NCI-H748 (cell line): ENCODE data around the gene IPCEF1.
"Not testable (repeated sequence)": the region's sequence is repeated elsewhere in the genome, so short reads cannot be mapped to it uniquely, and the experiment has no call there.

Experiments used
- DNase-seq: peaks from one replicate; lab custom pipeline; 2025; ENCODE audit not compliant: unreplicated experiment; lab: John Stamatoyannopoulos, UW

IPCEF1 gene

DNA sequence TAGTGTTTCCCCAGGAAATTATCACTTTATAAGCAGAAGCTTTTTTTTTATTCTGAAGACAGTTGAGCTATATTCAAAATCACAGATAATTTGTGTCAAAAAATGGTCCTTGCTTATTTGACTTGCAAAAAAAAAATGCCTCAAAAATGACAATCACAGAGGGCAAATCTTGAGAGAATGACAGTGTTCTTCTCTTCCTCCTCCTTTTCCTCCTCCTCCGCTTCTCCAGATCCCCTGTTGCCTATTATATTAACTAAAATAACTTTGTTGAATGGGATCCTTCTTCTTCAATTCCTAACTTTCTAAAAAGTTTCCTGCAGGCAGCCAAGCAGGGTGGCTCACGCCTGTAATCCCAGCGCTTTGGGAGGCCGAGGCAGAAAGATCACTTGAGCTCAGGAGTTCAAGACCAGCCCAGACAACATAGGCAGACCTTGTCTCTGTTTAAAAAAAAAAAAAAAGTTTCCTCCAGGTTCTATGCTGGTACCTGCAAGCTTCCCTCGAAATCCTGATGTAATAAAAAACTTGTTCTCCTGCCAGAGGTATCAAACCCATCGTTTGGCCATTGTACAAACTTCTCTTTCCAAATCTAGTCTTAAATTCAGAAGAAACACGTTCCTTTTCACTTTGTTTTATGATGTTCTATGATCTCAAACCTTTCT, 128.6 kb downstream of the IPCEF1 start:
- DNase-seq, result no peak

DNA sequence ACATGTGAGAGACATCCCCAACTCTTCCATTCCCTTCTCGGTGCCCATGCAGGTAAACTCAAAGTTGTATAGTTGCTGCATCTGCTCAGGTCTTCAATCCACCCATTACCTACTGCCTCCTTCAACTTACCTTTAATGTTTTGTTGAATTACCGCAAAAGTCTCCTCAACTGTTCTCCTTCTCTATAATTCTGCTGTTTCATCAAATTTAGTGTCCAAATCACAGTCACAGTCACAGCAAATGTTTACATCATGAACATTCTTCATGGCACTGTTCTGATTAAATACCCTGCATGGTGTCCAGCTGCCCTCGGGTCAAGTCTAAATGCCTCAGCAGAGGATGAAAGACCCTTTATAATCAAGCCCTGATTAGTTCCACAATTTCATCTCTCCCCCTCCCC, 130.1 kb downstream of the IPCEF1 start:
- no peak for DNase-seq

DNA sequence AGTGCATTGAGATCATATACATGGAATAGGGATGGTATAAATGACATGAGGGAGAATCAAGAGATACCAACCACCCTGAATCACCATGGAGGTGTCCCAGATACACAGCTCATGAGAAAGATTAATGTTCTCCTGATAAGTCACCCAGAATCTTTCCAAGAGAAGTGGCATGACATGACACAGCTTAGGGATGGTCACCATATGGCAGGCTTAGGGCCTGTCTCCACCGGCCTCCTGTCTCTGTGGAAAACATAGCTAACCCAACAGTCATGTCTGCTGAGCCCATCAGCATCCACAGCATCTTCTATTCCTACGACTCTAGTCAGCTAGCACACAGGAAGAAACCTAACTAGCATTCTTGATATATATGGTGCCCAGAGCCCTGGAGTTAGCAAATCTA, 133.3 kb downstream of the IPCEF1 start:
- DNase-seq, result no peak

DNA sequence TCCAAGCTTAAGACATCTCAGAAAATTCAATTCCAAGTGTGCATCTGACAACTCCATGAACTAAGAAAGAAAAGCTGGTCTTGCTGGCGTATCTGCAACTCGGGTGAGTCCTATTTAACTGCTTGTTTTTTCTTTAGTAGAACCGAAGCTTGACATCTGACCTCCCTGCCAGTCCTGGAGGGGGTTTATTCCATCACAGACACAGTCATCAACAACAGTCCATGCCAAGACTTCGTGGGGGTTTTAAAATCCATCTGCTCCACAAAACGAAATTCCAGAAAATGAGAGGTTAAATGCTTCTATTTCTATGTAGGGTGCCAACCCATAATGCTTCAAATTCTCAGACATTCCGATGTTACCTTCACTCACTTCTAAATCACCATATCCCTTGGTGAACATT, 133.9 kb downstream of the IPCEF1 start:
- no peak for DNase-seq

DNA sequence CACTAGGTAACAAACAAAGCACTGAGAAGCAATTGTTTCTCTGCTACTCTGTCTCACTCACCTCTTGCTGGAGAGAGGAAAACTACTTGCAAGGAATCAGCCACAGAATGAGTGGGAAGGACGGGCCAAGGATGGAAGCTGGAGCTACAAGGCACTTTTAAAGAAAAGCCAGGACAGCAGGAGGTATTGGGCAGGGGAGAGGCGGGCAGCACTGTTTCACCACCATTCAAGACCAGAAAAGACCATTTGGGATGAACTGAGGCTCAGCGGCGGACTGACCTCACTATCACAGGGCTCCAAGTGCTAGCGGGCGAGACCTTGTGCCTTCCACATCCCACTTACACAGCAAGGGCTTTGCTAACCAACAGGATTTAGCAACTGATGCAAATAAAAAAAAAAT, 137.4 kb downstream of the IPCEF1 start:
- no peak for DNase-seq

DNA sequence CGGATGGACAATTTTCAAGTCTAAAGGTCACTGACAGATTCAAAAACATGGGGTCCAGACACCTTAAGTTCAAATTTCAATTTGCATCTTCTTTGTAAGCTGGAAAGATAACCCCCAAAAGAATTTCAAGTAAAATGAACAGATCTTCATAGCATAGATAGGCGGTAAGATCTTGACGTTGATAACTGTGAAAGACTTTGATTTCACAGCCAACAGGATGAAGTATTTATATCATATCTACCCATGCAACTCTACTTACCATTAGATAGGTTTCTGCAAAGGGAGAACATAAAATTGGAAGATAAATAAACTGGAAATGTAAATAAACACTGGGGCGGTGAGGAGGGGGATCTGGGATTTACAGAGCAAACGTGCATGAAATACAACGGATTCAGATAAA, 137.8 kb downstream of the IPCEF1 start:
- DNase-seq, result no peak

- no peak for DNase-seq
Observed at GRCh38 chr6:154218301-154218700, 138.3 kb downstream of the IPCEF1 start.

DNA sequence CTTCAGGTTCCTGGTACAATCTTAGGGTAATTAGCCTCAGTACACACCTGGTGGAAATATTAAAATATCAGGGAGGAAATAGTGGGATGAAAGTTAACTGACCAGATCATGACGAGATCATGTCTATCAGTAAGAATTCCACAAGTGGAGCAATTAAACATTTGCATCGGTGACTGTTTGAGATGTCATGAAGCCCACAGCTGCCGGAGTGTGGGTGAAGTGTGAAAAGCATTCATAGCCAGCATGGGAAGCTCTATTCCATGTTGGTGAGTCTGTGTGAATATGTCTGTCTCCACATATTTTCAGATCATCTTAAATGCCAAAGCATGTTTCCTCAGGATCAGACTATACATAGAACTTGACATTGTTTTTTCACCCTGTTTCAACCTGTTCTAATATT, 142.8 kb downstream of the IPCEF1 start:
- no peak for DNase-seq

DNA sequence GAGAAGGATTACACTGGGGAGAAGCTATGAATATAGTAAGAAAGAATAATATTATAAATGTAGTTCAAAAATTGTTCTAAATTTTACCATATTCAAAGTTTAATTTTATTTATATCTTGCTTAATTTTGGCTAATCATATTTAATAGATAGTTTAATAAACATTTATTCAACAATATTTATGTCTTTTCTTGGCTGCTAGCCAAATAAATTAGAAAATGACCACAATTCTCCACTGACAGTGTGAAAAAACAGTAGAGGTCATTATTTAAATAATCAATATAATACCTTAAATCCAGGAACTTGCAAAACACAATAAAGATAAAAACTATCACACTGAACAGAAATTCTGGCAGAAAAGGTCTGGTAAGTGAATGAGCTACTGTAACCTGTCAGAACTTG, 145.9 kb downstream of the IPCEF1 start:
- DNase-seq, result no peak

DNA sequence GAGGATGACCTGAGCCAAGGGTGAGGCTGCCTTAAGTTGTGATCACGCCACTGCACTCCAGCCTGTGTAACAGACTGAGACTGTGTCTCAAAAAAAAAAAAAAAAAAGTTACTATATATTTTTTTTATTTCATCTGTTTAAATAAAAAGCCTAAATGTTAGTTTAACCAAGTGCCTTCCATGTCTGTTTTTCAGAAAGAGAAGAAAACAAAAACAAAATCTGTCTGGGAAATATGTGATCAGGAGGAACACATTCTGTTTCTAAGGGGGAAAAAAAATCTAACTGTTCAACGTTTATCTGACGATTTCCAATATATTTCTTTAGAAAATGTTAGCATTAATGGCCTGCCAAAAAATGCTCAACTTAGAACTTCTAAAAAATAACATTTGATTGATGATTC, 147.0 kb downstream of the IPCEF1 start:
- no peak for DNase-seq

GRCh38 chr6:154206996-154207395, 149.6 kb downstream of the IPCEF1 start:
- no peak for DNase-seq

DNA sequence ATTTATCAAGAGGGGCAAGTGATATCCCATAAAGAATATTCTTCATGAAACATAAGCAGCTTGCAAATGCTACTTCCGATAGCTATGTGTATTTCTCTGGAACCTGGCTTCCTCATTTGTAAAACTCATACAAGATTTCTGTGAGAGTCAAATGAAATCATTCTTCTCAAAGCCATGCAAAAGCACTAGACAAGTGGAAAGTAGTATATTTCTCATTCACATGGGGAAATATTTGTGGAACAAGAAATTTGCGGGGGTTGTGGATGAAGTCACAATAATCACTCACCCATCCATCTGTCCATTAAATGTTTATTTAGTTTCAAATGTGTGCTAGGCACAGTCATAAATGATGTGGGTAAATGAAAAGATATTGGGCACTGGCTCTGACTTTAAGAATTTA, 150.5 kb downstream of the IPCEF1 start:
- no peak for DNase-seq

DNA sequence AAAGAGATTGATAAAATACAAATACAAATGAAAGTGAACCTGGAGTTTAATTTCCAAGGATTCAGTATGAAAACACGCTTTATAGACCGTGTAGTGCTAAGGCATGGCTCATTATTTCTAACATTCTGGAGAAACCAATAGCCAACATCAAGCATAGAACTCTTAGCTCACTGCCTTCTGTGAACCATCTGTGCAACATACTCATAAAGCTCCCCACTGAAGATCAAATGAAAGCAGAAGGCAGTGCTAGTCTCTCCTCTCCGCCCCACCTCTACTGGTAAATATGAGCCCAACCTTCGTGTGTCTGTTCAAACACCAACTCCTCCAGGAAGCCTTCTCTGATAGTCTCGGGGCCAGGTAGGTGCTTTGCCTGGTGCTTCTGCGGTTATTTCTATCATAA, 153.6 kb downstream of the IPCEF1 start:
- DNase-seq, result no peak

GRCh38 chr6:154202339-154202738, 154.3 kb downstream of the IPCEF1 start:
- DNase-seq, result no peak

- not testable (repeated sequence) for DNase-seq
Observed at GRCh38 chr6:154201688-154202087, 154.9 kb downstream of the IPCEF1 start.

DNA sequence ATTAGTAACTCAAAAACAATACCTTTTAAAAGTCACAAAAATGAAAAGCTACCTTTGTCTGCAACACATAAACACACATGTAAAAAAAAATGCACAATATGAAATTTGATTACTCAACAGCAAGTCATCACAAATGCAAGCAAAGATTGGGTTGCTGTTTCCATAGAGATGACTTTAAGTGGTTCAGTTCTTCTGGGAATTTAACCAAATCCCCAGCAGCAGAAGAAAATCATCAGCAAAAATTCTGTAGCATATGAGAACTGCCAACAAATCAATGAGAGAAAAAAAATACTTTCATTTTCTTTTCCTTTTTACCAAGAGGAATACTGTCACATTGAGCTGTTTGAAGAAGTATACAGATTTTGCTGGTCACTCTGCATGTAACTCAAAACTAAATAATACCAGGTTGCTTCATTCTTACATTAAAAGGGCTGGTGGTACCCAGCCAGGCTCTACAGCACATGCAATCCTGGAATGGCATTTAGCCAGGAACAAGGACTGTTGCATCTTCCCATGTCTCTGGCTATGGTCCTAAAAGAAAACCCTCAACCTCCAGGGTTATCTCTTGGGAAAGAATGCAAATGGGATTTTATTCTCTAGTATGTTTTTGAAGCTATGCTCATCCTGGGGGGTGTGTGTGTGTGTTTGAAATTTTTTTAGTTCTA, 159.3 kb downstream of the IPCEF1 start:
- peak; percentile 8 for DNase-seq

DNA sequence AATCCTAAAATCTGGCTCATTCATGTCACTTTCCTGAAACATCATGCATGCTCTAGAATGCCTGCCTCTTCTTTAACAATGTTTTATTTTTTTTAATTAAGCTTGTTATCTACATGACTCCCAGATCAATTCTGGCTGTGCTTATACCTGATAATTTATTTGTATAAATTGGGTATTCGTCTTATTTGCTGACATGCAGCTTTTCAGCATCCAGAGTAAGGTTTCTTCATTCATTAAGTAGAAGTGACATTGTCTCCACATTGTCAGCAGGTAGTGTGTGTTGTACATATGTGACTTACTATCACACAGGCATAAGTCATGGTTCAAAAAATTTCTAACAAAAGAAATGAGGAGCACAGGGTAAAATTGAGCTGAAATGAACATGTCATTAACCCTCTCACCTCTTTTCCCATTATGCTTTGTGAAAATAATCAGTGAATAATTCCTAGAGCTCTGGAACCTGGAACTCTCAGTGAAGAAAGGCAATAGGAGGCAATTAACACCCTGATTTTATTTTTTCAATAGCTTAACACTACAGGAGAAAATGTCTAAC, 160.2 kb downstream of the IPCEF1 start:
- DNase-seq, result peak; percentile 15

- DNase-seq, result no peak
Observed at GRCh38 chr6:154187714-154188113, 168.9 kb downstream of the IPCEF1 start.

- DNase-seq, result peak; percentile 28
Observed at GRCh38 chr6:154187203-154187602, 169.4 kb downstream of the IPCEF1 start.

GRCh38 chr6:154179434-154179833, 177.2 kb downstream of the IPCEF1 start:
- no peak for DNase-seq

DNA sequence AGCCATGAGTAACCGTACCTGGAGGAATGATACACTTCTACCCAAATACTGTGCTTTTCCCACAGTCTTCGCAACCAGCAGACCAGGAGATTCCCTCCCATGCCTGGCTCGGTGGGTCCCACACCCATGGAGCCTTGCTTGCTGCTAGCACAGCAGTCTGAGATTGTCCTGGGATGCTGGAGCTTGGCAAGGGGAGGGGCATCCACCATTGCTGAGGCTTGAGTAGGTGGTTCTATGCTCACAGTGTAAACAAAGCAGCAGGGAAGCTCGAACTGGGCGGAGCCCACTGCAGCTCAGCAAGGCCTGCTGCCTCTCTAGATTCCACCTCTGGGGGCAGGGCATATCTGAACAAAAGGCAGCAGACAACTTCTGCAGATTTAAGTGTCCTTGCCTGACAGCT, 184.2 kb downstream of the IPCEF1 start:
- not testable (repeated sequence) for DNase-seq

GRCh38 chr6:154170106-154170505, 186.5 kb downstream of the IPCEF1 start:
- DNase-seq, result no peak
